GM18511 (cell line): ENCODE data around the gene B4GALNT4.
"Not testable (repeated sequence)": the region's sequence is repeated elsewhere in the genome, so short reads cannot be mapped to it uniquely, and the experiment has no call there.

Experiments used
- ATAC-seq: cut with Tn5 transposase; IDR thresholded peaks from one replicate; pipeline ENCODE4 v1.9.1; 2021; ENCODE audit warnings: mild to moderate bottlenecking, moderate library complexity; ENCODE audit not compliant: unreplicated experiment

Gene B4GALNT4

DNA sequence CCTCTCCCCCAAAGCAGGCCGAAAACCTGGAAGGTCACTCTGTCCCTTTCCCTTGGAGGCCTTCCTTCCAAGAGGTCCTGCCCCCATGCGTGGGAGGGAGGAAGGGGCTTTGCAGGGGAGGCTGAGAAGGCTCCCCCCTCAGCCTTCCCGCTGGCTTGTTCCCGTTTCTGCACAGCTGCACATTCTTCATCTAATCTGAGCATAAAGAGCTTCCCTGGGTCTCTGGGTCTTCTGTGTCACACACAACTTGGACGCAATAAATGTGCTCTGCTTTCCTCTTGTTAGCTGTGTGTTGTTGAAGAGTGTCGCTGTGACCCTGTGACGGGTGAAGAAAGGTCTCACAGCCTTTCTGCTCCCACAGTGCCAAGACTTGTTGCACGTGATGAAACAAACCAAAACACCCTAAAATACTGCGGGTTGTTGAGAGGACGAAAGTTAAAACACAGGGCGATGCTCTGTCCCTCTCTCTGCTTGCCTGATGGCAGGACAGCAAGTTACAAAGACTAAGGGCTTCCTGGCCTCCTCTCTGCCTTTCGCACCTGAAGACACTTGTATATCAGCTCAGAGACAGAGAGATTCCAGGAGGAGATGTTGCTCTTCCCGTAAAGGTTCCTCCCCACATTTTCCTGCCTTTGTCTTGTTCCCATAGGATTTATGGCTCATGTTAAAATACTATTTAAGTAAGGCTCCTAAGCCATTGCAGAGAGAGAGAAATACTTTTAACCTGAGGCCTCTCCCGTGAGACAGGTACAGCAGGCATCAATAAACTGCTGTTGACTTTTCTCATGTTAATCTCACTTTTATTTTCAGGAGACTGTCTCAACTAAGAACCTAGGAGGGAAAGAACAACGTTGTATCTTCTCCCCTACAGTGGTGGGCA is 33.3 kb upstream of the B4GALNT4 start:
- no peak for ATAC-seq

GRCh38 chr11:336659-337198 is 32.6 kb upstream of the B4GALNT4 start:
- no peak for ATAC-seq

DNA sequence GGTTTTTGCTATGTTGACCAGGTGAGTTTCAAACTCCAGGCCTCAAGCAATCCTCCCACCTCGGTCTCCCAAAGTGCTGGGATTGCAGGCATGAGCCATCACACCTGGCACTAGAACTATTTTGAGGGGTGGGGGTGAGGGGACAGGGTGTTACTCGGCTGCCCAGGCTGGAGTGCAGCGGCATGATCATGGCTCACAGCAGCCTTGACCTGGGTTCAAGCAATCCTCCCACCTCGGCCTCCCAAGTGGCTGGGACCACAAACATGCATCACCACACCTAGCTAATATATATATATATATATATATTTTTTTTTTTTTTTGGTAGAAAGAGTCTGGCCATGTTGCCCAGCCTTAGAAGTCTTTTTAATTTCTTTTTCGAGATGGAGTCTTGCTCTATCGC is 31.6 kb upstream of the B4GALNT4 start:
- no peak for ATAC-seq

DNA sequence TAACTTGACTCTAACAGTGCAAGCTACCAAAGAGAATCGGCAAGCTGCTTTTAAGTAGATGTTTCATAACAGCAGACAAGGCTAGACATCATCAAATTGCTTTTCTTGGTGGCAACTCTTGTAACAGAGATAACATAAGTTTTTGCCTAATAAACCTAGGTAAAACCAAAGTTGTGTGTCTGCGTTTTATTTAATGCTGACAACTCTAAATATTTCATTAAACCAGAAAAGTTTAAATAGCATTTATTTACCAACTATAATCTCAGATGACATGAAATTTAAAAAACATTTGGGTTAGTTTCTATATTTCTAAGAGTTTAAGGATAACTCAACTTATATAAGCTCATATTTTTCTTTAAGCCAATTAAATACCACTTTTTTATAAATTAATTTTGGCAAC is 29.3 kb upstream of the B4GALNT4 start:
- no peak for ATAC-seq

- ATAC-seq, result no peak
These were observed 28.5 kb upstream of the B4GALNT4 start for GRCh38 chr11:340539-341512.

DNA sequence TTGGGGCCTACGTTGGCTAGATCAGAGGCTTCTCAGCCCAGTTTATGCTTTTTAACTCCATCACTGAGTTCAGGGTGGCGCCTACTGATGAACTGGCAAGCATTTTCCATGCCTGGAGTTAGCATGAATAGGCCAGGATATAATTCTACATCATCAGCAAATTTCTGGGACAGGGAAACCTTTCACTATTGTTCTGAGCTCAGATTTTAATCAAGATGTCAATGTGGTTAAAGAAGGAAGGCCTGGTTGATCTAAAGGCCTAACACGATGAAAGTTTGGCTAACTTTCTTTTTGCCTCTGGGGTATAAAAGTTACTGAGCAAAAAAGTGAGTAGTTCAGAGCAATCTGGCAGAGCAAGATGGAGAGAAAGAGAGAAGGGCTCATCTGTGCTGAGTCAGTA is 27.0 kb upstream of the B4GALNT4 start:
- no peak for ATAC-seq

DNA sequence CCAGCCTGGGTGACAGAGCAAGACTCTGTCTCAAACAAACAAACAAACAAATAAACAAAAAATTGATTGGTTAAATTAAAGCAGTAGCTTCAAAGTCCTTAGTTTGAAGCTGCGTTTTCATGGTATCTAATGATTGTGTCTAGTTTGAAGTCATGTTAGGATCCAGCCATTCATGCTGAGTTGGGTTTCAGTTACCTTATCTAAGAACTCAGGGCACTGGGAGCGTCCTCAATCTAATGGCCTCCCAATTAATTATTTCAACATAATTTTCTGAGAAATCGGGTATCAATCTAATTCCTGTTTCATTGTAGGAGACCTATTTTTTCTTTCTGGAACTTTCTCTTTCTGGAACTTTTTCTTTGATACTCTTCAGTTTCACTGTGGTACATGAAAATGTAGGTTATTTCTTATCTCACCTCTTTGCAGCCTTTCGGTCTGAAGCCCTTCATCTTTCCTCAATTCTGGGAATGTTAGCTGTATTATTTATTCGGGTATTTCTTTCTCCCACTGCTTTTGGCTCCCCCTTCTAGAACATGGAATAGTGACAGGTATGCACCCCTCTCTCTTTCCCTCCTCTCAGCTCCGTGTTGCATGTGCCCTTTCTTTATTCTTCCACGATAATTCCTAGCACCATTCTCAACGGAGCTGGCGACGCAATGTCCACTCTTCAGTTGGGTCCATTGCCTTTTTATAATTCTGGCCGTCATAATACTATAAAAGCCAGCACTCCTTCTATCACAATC is 24.3 kb upstream of the B4GALNT4 start:
- no peak for ATAC-seq

DNA sequence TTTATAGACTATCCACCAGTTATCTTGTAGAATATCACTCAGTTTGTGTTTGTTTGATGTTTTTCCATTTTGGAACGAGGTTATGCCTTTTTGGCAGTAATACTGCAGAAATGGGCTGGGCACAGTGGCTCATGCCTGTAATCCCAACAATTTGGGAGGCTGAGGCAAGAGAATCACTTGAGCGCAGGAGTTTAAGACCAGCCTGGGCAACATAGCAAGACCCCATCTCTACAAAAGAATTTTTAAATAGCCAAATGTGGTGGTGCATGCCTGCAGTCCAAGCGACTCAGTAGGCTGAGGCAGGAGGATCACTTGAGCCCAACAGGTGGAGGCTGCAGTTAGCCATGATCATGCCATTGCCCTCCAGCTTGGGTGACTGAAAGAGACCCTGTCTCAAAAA is 22.8 kb upstream of the B4GALNT4 start:
- no peak for ATAC-seq

- not testable (repeated sequence) for ATAC-seq
These were observed 19.9 kb upstream of the B4GALNT4 start for GRCh38 chr11:349270-349954.

DNA sequence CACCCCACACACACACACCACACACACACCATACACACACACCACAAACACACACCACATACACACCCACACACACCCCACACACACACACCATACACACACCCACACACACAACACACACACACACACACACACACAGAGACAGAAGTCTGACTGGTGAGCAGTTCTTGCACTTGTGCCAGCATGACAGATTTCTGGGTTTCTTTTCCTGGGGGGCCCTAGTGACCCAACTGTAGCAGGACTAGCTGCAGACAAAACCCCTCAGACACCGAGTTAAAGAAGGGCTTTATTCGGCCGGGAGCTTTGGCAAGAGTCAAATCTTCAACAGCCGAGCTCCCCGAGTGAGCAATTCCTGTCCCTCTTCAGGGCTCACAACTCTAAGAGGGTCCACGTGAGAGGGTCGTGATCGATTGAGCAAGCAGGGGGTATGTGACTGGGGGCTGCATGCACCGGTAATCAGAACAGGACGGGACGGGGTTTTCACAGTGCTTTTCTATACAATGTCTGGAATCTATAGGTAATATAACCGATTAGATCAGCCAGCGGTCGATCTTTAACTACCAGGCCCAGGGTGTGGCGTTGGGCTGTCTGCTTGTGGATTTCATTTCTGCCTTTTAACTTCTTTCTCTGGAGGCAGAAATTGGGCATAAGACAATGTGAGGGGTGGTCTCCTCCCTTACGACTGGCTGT is 19.1 kb upstream of the B4GALNT4 start:
- peak; percentile 25 for ATAC-seq

GRCh38 chr11:350723-351255 is 18.5 kb upstream of the B4GALNT4 start:
- peak; percentile 57 for ATAC-seq

- ATAC-seq, result no peak
These were observed 17.9 kb upstream of the B4GALNT4 start for GRCh38 chr11:351411-351810.

DNA sequence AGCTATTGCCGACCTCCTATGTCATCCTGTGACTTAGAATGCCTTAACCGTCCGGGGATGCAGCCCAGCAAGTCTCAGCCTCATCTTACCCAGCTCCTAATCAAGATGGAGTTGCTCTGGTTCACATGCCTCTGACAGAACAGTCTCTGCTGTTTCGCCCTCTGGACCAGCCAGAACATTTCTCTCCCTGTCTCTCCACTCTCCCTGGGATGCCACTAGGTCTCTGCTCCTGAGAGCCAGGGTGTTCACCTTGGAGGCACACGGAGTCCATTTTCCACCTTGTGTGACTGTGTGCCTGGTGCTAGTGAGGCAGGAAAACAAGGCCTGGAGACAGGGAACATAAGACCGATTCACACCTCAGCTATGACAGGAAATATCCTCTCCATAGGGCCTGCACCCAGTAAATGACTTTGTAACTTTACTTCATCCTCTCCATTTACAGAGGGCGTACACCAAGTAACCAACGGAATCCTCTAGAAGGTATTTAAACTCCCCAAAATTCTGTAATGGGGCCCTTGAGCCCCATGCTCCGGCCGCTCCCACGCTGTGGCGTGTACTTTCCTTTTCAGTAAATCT is 16.8 kb upstream of the B4GALNT4 start:
- no peak for ATAC-seq

- ATAC-seq, result no peak
These were observed 16.0 kb upstream of the B4GALNT4 start for GRCh38 chr11:353179-353873.

GRCh38 chr11:355581-356458 is 13.5 kb upstream of the B4GALNT4 start:
- ATAC-seq, result no peak

DNA sequence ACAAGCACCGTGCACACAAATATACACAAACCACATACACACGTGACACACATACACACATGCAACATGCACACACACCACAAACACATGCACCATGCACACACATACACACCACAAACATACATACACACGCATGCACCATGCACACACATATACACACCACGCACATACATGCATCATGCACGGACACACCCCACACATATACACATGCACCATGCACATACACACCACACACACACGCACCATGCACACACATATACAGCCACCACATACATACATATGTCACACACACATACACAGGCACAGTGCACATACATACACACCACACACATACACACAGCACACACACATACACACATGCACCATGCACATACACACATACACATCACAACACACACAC is 12.7 kb upstream of the B4GALNT4 start:
- ATAC-seq, result no peak

GRCh38 chr11:357582-357981 is 11.7 kb upstream of the B4GALNT4 start:
- ATAC-seq, result no peak
